ENCODE measurements around the gene CCR9. TPM values are rescaled to one million over a fixed set of nuclear protein-coding genes. Genes with fewer than 3 reads are reported as not detected.
A peak's percentile ranks its signal among the peaks of the same experiment; 100 is the strongest.

CCR9 gene
- total and polyA plus RNA-seq, 5 donors from 2014 or later: 5.6 to 16.7 (median 11.3) TPM; not detected in 1

DNA sequence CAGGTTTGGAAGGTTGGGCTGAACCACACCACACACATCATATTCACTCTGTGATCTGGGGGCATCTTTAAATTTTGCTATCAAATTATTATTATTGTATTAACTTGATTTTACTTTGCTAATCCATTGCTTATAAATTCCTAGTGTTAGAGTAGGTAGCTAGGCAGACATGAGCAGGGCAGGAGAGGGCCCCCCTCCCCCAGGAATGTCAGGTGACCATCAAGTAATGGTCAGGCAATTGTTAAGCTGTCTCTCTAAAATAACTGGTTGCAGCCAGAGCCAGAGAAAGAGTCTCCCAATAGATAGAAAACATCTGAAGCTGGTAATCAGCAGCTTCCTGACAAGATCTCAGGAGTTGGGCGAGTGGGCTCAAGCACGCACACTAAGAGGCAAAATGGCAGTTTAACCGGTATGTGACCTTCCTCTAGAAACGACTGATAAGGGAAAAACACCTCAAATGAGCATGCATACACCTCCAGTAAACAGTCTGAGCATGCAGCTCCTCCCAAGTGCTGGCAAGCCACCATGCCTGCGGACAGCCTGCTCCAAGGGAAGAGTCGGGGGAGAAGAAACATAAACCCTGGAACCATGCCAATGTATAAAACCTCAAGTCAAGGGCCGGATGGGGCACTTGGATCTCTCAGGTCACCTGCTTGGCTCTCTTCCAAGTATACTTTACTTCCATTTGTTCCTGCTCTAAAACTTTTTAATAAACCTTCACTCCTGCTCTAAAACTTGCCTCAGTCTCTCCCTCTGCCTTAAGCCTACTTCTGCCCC is 53.8 kb downstream of the CCR9 start:
- Histone ChIP-seq H3K27ac (ENCODE audit: insufficient read depth, low read length, poor library complexity, severe bottlenecking) (no peak overlapping the region), H3K9me3 (ENCODE audit: control insufficient read depth in 2 of 2, low read length in 2 of 2) (no peaks in the 10 kb centered on the region), H3K27me3 (ENCODE audit: control insufficient read depth, insufficient read depth, low read length) (no peaks in the 10 kb centered on the region), H3K4me1 (ENCODE audit: control insufficient read depth, insufficient read depth, low read length, poor library complexity, severe bottlenecking) (peaks cover 47% of the 10 kb centered on the region), H3K4me3 (ENCODE audit: low read depth, low read length) (no peak overlapping the region), H3K36me3 (ENCODE audit: control insufficient read depth, insufficient read depth, low read length) (peaks cover 35% of the 10 kb centered on the region)
- peaks cover 22 to 55% (median 43%) of the 10 kb centered on the region in 4 donors for H3K4me1 Mint-ChIP-seq
- H3K9me3 Mint-ChIP-seq: no peaks in the 10 kb centered on the region
- no peaks in the 10 kb centered on the region for H3K27me3 Mint-ChIP-seq
- H3K36me3 Mint-ChIP-seq: peaks cover 31% of the 10 kb centered on the region
- peak overlapping the region in 2 of 3 donors; percentile 11 to 24 for H3K27ac Mint-ChIP-seq
- no peak for DNase-seq
- no peak for ATAC-seq (ENCODE audit: low read depth in 2 of 2)
- no peak overlapping the region for H3K4me3 Mint-ChIP-seq

DNA sequence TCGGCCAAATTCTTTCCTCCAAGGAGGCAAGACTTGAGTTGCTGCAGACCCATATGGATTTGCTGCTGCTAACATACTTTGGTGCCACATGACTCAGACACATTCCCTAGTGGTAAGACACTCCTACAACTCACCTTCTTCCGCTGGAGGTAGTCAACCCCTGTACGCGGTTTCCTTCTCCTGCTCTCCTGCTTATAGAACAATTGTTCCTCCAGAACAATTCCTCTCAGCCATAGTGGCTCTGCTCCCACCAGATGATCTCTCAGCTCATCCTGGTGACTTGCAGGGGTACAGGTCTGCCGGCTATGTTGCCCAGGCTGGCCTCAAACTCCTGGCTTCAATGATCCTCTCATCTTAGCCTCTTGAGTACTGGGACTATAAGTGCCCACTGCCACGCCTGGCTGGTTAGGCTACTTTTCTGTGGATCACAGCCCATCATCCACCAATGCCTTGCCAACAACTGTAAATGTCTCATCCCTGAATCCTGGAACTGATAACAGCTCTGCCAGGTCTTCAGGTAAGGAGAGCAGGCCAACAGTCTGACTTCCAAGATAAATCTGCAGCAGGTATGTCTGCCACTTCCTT is 54.5 kb downstream of the CCR9 start:
- Mint-ChIP-seq H3K36me3 (peaks cover 31% of the 10 kb centered on the region), H3K4me3 (no peak overlapping the region), H3K4me1 (peaks cover 23 to 62% (median 48%) of the 10 kb centered on the region in 4 donors), H3K27ac (peak overlapping the region in 2 of 3 donors; percentile 24 to 88), H3K9me3 (no peaks in the 10 kb centered on the region), H3K27me3 (no peaks in the 10 kb centered on the region)
- peaks cover 54% of the 10 kb centered on the region for H3K4me1 ChIP-seq (ENCODE audit: control insufficient read depth, insufficient read depth, low read length, poor library complexity, severe bottlenecking)
- peaks cover 34% of the 10 kb centered on the region for H3K36me3 ChIP-seq (ENCODE audit: control insufficient read depth, insufficient read depth, low read length)
- H3K27me3 ChIP-seq (ENCODE audit: control insufficient read depth, insufficient read depth, low read length): no peaks in the 10 kb centered on the region
- no peak overlapping the region for H3K27ac ChIP-seq (ENCODE audit: insufficient read depth, low read length, poor library complexity, severe bottlenecking)
- H3K9me3 ChIP-seq (ENCODE audit: control insufficient read depth in 2 of 2, low read length in 2 of 2): no peaks in the 10 kb centered on the region
- ATAC-seq (ENCODE audit: low read depth in 2 of 2) (no peak), DNase-seq (no peak)
- H3K4me3 ChIP-seq (ENCODE audit: low read depth, low read length): no peak overlapping the region

DNA sequence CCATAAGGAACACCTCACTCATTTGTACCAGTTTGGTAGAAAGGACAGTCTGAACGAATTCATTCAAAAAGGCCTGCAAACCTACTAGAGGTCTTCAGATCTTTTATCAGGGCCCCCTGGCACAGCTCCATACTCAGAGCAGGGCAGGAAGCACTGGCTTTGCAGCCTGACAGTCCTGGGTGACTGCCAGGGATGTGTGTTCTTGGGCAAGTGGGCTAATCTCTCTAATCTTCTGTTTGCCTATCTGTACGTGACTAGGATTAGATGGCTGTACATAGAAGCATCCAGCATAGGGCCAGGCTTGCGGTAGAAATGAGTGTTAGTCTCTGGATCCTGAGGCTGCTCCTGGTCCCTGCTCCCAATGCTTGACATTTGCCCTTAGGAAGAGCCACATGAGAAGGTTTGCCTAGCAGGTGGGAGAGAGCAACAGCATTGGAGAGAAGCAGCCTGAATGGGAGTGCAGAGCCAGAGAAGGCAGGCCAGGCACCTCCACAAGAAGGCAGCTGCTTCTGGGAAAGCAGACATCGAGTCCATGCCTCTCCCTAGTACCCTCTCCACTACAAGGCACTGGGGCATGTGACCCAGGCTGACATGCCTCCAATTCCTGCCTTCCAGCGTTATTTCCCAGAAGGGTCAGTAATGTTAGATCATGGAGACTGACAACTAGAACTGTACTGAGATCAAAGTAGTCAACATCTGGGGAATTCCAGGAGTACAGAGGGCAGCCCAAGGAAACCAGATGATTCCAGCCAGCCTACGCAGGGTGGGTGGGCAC is 55.9 kb downstream of the CCR9 start:
- H3K4me3 ChIP-seq (ENCODE audit: low read depth, low read length): no peak overlapping the region
- peak overlapping the region; percentile 39 for H3K27ac ChIP-seq (ENCODE audit: insufficient read depth, low read length, poor library complexity, severe bottlenecking)
- Mint-ChIP-seq H3K27ac (peak overlapping the region; percentile 88 to 92 (median 88)), H3K4me1 (peaks cover 29 to 74% (median 55%) of the 10 kb centered on the region in 4 donors), H3K9me3 (no peaks in the 10 kb centered on the region), H3K27me3 (no peaks in the 10 kb centered on the region), H3K4me3 (peak overlapping the region in 3 of 4 donors; percentile 29 to 80 (median 44)), H3K36me3 (peaks cover 34% of the 10 kb centered on the region)
- H3K36me3 ChIP-seq (ENCODE audit: control insufficient read depth, insufficient read depth, low read length): peaks cover 33% of the 10 kb centered on the region
- no peak for ATAC-seq (ENCODE audit: low read depth in 2 of 2)
- H3K27me3 ChIP-seq (ENCODE audit: control insufficient read depth, insufficient read depth, low read length): no peaks in the 10 kb centered on the region
- peaks cover 62% of the 10 kb centered on the region for H3K4me1 ChIP-seq (ENCODE audit: control insufficient read depth, insufficient read depth, low read length, poor library complexity, severe bottlenecking)
- H3K9me3 ChIP-seq (ENCODE audit: control insufficient read depth in 2 of 2, low read length in 2 of 2): no peaks in the 10 kb centered on the region
- DNase-seq: no peak

DNA sequence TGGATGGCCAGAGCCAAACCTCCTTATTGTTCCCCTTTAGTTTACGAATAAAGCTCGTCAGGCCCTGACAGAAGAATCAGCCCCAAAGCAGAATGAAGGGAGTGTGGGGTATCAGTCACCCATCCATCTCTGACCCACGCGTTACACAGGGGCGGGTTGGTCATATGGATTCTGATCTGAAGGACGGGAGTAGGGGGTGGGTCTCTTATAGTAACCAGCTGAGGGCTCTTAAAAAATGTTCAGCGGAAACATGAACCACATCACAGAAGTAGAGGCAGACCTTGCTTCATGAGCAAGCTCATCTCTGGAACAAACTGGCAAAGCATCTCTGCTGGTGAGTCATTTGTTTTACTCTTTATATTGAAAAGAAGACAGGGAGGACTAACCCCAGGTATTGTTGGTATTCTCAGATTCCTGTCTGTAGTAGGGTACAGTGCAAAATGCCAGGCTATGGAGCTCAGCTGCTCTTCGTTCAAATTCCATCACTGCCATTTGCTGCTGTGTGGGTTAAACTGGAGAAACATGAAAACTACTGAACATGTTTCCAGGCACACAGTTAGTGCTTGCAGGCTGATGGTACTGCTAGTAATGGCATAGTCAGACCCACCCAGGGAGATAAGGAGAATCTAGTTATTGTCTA is 57.0 kb downstream of the CCR9 start, which contains the start of gene CXCR6:
Gene CXCR6 (plus strand): TSS at position 258 of the 640 bp plus-strand sequence. CDS start 3,018 bp downstream, outside the sequence.
- H3K9me3 ChIP-seq (ENCODE audit: control insufficient read depth in 2 of 2, low read length in 2 of 2): no peaks in the 10 kb centered on the region
- Mint-ChIP-seq H3K36me3 (peaks cover 39% of the 10 kb centered on the region), H3K27ac (peak within 1 kb of the TSS; percentile 88 to 92 (median 88)), H3K9me3 (no peaks in the 10 kb centered on the region), H3K4me3 (peak within 1 kb of the TSS; percentile 72 to 88 (median 80)), H3K27me3 (no peaks in the 10 kb centered on the region), H3K4me1 (peaks cover 29 to 81% (median 59%) of the 10 kb centered on the region in 4 donors)
- peak; percentile 25 to 88 (median 51) for DNase-seq
- no peaks in the 10 kb centered on the region for H3K27me3 ChIP-seq (ENCODE audit: control insufficient read depth, insufficient read depth, low read length)
- peak; percentile 78 to 81 for ATAC-seq (ENCODE audit: low read depth in 2 of 2)
- peaks cover 34% of the 10 kb centered on the region for H3K36me3 ChIP-seq (ENCODE audit: control insufficient read depth, insufficient read depth, low read length)
- peak within 1 kb of the TSS; percentile 72 for H3K27ac ChIP-seq (ENCODE audit: insufficient read depth, low read length, poor library complexity, severe bottlenecking)
- peak within 1 kb of the TSS; percentile 75 for H3K4me3 ChIP-seq (ENCODE audit: low read depth, low read length)
- peaks cover 62% of the 10 kb centered on the region for H3K4me1 ChIP-seq (ENCODE audit: control insufficient read depth, insufficient read depth, low read length, poor library complexity, severe bottlenecking)

DNA sequence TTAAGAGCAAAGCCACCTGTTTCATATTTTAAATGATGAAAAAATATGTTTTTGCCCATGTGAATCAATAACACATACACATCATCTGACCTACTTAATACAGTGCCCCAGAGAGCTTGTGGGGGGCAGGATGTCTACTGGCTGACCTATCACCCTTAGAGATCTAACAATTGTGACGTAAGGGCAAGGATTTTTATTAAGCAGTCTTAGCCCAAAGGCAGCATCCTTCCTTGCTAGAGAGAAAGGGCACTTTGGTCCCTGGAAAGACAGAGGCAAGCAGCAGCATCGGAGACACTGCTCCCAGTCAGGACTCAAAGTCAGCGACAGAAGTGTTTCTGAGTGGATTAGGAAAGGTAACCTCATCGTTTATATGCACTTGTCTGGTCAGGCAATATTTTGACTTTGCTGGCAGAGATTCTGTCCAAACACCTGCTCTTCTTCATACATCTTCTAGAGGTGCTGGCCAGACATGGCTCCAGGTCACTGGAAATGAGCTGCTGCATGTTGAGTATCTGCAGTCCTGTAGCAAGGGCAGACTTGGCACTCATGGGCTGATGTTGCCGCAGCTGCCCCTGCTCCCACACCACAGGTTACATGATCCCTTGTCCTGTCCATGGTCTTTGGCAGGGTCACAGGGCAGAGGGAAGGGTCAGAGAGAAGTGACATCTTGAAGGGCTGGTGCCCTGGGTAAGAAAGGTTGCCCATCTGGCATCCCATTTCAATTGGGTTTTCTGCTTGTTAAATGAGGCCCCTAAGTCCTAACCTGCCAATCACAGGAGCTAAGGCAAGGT is 58.7 kb downstream of the CCR9 start:
- ATAC-seq (ENCODE audit: low read depth in 2 of 2) (peak; percentile 22 to 29), DNase-seq (peak; percentile 19 to 55 (median 36))
- peak overlapping the region; percentile 75 for H3K4me3 ChIP-seq (ENCODE audit: low read depth, low read length)
- Mint-ChIP-seq H3K27ac (peak overlapping the region; percentile 71 to 85 (median 74)), H3K4me3 (peak overlapping the region; percentile 71 to 81 (median 77)), H3K4me1 (peaks cover 24 to 85% (median 58%) of the 10 kb centered on the region in 4 donors), H3K9me3 (no peaks in the 10 kb centered on the region), H3K27me3 (no peaks in the 10 kb centered on the region), H3K36me3 (peaks cover 49% of the 10 kb centered on the region)
- H3K27ac ChIP-seq (ENCODE audit: insufficient read depth, low read length, poor library complexity, severe bottlenecking): peak overlapping the region; percentile 72
- peaks cover 68% of the 10 kb centered on the region for H3K4me1 ChIP-seq (ENCODE audit: control insufficient read depth, insufficient read depth, low read length, poor library complexity, severe bottlenecking)
- H3K9me3 ChIP-seq (ENCODE audit: control insufficient read depth in 2 of 2, low read length in 2 of 2): no peaks in the 10 kb centered on the region
- peaks cover 47% of the 10 kb centered on the region for H3K36me3 ChIP-seq (ENCODE audit: control insufficient read depth, insufficient read depth, low read length)
- H3K27me3 ChIP-seq (ENCODE audit: control insufficient read depth, insufficient read depth, low read length): no peaks in the 10 kb centered on the region

DNA sequence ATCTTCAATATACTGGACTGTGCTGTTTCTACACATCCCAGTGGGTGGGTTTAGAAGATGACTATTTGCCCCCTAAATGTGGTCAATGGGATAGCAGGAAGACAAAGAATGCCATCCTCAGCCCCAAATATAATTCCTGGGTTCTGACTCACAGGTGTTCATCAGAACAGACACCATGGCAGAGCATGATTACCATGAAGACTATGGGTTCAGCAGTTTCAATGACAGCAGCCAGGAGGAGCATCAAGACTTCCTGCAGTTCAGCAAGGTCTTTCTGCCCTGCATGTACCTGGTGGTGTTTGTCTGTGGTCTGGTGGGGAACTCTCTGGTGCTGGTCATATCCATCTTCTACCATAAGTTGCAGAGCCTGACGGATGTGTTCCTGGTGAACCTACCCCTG is 60.0 kb downstream of the CCR9 start:
- DNase-seq (peak in 1 of 3 donors; percentile 45), ATAC-seq (ENCODE audit: low read depth in 2 of 2) (no peak)
- Histone ChIP-seq H3K36me3 (ENCODE audit: control insufficient read depth, insufficient read depth, low read length) (peaks cover 58% of the 10 kb centered on the region), H3K4me3 (ENCODE audit: low read depth, low read length) (peak overlapping the region; percentile 75), H3K27me3 (ENCODE audit: control insufficient read depth, insufficient read depth, low read length) (no peaks in the 10 kb centered on the region), H3K4me1 (ENCODE audit: control insufficient read depth, insufficient read depth, low read length, poor library complexity, severe bottlenecking) (peaks cover 81% of the 10 kb centered on the region), H3K9me3 (ENCODE audit: control insufficient read depth in 2 of 2, low read length in 2 of 2) (no peaks in the 10 kb centered on the region), H3K27ac (ENCODE audit: insufficient read depth, low read length, poor library complexity, severe bottlenecking) (peak overlapping the region; percentile 72)
- H3K36me3 Mint-ChIP-seq: peaks cover 52% of the 10 kb centered on the region
- H3K4me3 Mint-ChIP-seq: peak overlapping the region; percentile 25 to 80 (median 72)
- no peaks in the 10 kb centered on the region for H3K9me3 Mint-ChIP-seq
- H3K27ac Mint-ChIP-seq: peak overlapping the region; percentile 71 to 85 (median 82)
- no peaks in the 10 kb centered on the region for H3K27me3 Mint-ChIP-seq
- H3K4me1 Mint-ChIP-seq: peaks cover 29 to 89% (median 64%) of the 10 kb centered on the region in 4 donors
